Measurements from ENCODE around the gene LSM2.

LSM2 gene

DNA sequence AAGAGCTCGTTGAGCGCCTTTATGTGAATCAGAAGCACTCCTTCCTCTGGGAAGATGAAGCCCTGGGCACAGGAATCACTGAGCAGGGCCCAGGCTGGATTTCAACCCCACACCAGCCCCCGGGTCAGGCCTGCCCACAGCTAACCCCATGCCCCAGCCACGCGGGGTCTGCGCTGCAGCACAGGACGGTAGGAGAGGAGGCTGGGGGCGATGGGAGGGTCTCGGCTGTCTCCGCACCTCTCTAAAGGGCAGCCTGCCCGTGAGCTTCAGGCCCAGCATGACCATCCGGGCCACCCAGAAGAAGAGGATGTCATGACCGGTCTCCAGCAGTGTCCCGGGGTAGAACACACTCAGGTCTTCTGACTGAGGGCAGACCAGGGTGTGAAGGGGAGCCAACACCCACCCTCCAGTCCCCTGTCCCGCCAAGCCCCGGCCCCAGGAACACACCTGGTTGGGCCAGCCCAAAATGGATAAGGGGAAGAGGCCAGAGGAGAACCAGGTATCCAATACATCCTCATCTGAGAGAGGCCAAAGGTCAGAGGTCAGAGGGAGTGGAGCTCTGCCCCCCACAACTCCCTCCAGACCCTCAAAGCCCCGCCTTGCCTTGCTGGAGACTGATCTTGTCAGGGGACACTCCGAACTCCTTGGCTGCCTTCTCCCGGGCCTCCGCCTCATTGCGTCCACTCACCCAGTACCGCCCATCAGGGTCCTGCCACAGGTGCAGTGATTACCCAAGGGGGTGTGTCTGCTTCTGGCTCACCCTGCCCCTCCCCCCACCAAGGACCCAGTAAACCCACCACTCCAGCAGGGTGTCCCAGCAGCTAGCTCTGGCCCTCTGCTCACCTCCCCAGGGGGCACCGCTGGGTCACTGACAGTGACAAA, 25.3 kb downstream of the LSM2 start:
- TF ChIP-seq, protein P1, sequence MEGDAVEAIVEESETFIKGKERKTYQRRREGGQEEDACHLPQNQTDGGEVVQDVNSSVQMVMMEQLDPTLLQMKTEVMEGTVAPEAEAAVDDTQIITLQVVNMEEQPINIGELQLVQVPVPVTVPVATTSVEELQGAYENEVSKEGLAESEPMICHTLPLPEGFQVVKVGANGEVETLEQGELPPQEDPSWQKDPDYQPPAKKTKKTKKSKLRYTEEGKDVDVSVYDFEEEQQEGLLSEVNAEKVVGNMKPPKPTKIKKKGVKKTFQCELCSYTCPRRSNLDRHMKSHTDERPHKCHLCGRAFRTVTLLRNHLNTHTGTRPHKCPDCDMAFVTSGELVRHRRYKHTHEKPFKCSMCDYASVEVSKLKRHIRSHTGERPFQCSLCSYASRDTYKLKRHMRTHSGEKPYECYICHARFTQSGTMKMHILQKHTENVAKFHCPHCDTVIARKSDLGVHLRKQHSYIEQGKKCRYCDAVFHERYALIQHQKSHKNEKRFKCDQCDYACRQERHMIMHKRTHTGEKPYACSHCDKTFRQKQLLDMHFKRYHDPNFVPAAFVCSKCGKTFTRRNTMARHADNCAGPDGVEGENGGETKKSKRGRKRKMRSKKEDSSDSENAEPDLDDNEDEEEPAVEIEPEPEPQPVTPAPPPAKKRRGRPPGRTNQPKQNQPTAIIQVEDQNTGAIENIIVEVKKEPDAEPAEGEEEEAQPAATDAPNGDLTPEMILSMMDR (IDR thresholded peaks at IDR 0.05; ENCODE audit: extremely low read depth, insufficient read depth, missing control alignments), result no peak
- no peak for DNase-seq (ENCODE audit: low spot score)
- in situ Hi-C loops (cut with MboI; ENCODE audit: low pct_unique_long_range_greater_than_20kb, low sequenced_read_pairs, unreplicated experiment), result no loop called here

DNA sequence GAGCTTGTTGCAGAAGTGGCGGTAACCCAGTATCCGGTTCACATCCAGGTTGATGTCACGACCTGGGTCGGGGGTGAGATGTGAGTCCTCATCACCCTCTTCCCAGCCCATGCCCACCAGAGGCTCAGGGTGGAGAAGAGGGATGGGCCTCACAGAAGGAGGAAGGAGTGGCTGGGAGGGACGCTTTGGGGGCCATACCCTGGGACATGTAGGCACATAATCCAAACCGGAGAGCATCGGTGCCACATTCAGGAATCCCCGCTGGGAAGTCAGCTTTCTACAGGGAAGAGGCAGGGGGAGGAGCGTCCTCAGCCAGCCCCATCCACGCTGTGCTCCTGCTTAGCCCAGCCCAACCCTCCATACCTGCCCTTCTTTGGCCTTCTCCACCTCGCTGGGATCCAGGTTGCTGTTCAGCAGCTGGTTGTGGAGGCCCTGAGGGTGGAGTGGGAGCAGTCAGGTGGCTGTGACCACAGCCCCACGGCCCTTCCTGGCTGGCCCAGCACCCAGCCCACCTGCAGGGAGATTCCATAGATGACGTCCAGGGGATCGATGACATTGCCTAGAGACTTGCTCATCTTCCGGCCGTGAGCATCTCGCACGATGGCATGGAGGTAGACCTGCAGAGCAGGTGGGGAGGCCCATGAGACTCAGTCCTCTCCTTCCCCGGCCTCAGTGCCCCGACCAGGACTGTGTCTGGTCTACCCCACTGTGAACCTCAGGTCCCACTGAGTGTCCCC, 26.1 kb downstream of the LSM2 start:
- DNase-seq (ENCODE audit: low spot score), result no peak
- in situ Hi-C loops (cut with MboI; ENCODE audit: low pct_unique_long_range_greater_than_20kb, low sequenced_read_pairs, unreplicated experiment), result no loop called here
- TF ChIP-seq, protein P1 (IDR thresholded peaks at IDR 0.05; ENCODE audit: extremely low read depth, insufficient read depth, missing control alignments), result no peak

DNA sequence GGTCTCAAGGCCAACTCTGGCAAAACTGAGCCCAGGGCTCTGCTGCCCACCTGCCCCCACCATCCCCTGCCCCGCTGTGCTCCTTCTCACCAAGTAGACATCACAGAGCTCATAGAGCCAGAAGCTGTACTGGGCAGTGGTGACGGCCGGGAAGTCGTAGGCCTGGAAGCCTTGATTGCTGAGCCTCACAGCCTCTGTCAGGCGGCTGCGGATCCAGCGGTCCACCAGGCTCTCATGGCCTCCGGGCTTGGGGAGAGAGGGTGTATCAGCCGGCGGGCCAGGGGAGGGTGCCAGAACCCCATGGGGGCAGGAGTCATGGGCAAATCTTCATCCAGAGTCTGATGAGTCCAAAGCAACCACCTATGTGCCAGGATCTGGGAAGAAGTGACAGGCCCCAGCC, 26.9 kb downstream of the LSM2 start:
- in situ Hi-C loops (cut with MboI; ENCODE audit: low pct_unique_long_range_greater_than_20kb, low sequenced_read_pairs, unreplicated experiment), result no loop called here
- no peak for DNase-seq (ENCODE audit: low spot score)
- TF ChIP-seq, protein P1 (IDR thresholded peaks at IDR 0.05; ENCODE audit: extremely low read depth, insufficient read depth, missing control alignments), result no peak

DNA sequence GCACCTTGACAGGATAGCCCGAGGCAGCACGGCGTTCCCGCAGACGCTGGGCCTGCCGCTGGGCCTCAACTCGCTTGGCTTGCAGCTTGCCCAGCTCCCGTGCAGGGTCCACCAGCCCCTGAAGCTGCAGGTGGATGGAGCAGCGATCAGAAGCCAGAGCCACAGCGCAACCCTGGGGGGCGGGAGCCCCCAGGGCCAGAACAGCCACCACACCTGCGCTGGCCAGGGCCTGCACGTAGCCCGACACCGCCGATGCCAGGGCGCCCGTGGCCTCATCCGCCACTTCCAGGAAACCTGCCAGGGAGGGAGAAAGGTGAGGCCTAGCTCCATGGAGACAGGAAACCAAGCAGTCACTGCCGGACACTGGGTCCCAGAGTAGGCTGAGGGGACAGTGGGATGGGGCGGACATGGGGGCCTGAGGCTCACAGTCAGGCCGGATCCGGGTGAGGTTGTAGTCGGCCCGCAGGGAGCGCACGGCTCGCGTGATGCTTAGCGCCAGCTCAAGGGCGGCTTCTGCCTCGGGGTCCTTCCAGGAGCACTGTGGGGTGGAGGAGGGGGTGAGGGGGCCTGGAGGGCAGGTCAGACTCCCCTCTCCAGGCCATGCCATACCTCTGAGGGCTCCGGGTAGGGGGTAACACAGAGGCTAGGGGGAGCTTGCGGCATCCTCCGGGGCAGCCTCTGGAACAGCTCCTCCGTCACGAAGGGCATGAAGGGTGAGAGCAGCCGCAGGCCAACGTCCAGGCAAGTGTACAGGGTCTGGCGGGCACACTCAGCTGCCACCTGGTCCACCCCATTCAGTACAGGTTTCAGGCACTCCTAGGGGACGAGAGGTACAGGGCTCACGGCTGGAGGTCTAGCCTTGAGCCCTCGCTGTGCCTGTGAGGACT, 27.5 kb downstream of the LSM2 start:
- in situ Hi-C loops (cut with MboI; ENCODE audit: low pct_unique_long_range_greater_than_20kb, low sequenced_read_pairs, unreplicated experiment), result no loop called here
- TF ChIP-seq, protein P1 (IDR thresholded peaks at IDR 0.05; ENCODE audit: extremely low read depth, insufficient read depth, missing control alignments), result no peak
- no peak for DNase-seq (ENCODE audit: low spot score)

DNA sequence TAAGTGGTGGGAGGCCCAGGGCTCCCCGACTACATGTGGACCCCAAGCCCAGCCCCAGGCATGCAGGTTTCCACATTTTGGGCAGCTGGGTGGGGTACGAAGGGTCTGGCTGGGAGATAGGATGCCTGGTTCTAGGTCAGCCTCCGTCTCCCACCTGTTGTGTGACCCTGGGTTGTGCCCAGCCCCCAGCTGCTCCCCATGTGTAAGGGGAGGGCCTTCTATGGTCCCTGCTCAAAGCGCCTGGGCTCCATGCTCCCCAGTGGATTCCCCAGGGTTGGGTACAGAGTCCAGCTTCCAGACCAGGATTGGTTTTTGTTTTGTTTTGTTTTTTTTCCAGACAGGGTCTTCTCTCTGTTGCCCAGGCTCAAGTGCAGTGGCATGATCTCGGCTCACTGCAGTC, 28.6 kb downstream of the LSM2 start:
- DNase-seq (ENCODE audit: low spot score), result no peak
- in situ Hi-C loops (cut with MboI; ENCODE audit: low pct_unique_long_range_greater_than_20kb, low sequenced_read_pairs, unreplicated experiment), result no loop called here
- TF ChIP-seq, protein P1 (IDR thresholded peaks at IDR 0.05; ENCODE audit: extremely low read depth, insufficient read depth, missing control alignments), result no peak

DNA sequence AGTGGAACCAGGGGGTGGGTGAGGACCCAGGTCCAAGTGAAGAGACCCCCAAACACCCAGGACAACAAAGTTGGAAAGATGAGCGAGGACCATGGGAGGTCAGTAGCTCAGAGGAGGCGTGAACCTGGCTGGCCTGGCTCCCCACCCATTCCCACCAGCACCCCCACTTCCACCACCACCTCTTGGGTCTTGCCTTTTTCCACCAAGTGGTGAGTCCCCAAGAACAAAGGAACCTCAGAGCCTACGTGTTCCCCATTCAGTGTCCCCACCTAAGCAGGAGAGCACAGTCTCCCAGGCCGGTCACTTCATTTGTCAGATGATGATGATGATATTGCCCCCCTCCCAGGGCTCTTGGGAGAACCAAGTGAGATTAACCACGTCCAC, 29.1 kb downstream of the LSM2 start:
- TF ChIP-seq, protein P1 (IDR thresholded peaks at IDR 0.05; ENCODE audit: extremely low read depth, insufficient read depth, missing control alignments), result no peak
- DNase-seq (ENCODE audit: low spot score), result no peak
- in situ Hi-C loops (cut with MboI; ENCODE audit: low pct_unique_long_range_greater_than_20kb, low sequenced_read_pairs, unreplicated experiment), result no loop called here

Data from GM13977 (cell line).